ENCODE data around the gene TBC1D20. TPM values are rescaled to one million over a fixed set of nuclear protein-coding genes. Genes with fewer than 3 reads are reported as not detected.
A peak's percentile ranks its signal among the peaks of the same experiment; 100 is the strongest.

TBC1D20 gene
- total RNA-seq, 1 experiment from 2014 or later: 32.3 TPM

- TF ChIP-seq REST (IDR thresholded peaks at IDR 0.05; ENCODE audit: low read depth) (no peak), RAD21 (IDR thresholded peaks at IDR 0.05; ENCODE audit: low read depth) (no peak; the same call in 1 of the 2 replicates), EZH2phosphoT487 (IDR thresholded peaks at IDR 0.05; ENCODE audit: borderline replicate concordance) (no peak), MAX (IDR thresholded peaks at IDR 0.05) (peak; percentile 70), CEBPB (IDR thresholded peaks at IDR 0.05; ENCODE audit: low read depth) (peak; percentile 100), CTCF (IDR thresholded peaks at IDR 0.05 in 2 of 3, conservative IDR thresholded peaks at IDR 0.05 in 1 of 3; ENCODE audit: borderline replicate concordance in 1 of 3, insufficient read depth in 1 of 3, low read depth in 2 of 3, low read length in 2 of 3) (no peak), SRF (IDR thresholded peaks at IDR 0.05; ENCODE audit: low read depth) (peak; percentile 72), POLR2A (IDR thresholded peaks at IDR 0.05; ENCODE audit: borderline replicate concordance, extremely low read depth, insufficient read depth, insufficient read length) (no peak), ZBTB33 (IDR thresholded peaks at IDR 0.05; ENCODE audit: extremely low read depth, insufficient replicate concordance, low read length) (no peak)
Measured at GRCh38 chr20:401682-402495, 60.4 kb downstream of the TBC1D20 start (continued).
